ENCODE data around the gene NID2.
A peak's percentile ranks its signal among the peaks of the same experiment; 100 is the strongest.

The NID2 gene

DNA sequence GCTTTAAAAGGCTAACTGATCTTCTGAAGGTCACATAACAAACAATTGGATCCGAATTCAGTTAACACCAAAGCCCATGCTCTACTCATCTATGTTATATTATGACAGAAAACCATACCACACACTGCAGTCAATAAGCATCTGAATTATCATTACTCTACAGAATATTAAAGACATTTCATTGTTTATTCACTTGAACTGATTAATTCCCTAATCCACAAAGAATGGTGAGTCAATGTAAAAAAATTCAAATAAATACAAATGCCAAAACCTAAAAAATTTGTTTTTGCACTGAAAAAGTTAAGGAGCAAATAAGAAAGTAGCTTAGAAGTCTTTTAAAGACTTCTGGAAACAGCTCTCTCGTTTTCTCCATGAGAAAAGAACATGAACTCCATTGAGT lies 13.7 kb downstream of the NID2 start:
- no peak for DNase-seq

DNA sequence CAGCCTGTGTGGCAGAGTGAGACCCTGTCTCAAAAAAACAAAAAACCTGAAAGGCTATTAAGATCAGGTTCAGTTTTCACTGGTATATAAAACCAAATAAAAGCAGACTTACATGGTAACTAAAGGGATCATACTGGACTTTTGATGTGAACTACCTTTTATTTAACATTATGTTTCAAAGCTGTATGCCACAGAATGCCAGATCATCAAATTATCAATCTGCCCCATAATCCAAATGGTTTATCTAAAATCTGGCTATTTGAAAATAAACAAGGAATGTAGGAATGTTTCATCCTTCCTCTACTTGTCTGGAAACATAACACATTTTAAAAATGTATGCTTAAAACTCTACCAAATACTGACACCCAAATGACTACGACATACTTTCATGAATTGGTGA lies 14.2 kb downstream of the NID2 start:
- DNase-seq = no peak

DNA sequence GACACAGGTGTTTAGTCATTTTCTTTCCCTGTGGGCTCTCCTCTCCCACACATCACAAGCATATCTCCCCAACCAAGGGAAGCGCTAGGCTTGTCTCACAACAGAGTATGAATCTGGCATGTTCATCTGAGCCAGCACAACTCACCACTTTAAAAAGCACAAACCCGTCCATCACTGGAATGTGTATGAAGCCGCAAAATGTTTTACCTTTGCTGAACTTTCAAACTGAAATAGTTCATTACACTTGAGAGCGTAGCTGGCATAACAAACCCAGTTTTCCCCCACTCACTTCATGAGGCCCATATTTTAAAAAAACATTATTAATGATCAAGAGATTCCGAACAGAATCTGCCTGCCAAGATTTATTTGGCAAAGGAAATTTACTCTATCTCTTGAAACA lies 15.8 kb downstream of the NID2 start:
- DNase-seq = no peak

DNA sequence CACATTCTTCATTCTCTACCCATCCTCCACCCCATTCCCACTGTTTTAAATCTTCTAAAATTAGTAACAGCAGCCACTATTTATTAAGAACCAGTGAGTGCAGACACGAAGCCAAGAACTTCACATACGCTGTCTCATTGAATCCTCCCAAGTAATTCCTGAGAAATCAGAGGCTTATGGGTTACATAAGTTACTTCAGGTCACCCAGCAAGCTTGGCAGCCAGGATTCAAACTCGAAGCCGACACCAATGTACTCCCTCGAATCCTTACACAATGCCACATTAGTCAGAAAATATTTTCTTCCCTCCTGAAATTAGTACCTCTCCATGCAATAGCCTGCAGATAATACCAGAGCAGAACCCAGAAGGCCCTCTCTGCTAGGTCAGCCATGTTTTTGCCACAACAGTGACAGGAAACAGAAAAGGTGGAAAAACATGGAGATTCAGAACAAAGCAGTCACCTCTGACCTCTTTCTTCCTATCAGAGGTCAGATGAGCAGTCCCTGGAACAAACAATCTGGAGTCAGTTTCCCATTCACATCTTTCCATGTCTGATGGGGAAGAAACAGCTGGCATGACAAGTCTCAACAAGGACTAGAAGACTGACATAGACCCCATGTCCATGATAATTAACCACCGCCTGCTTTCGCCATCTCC lies 16.4 kb downstream of the NID2 start:
- DNase-seq = no peak

DNA sequence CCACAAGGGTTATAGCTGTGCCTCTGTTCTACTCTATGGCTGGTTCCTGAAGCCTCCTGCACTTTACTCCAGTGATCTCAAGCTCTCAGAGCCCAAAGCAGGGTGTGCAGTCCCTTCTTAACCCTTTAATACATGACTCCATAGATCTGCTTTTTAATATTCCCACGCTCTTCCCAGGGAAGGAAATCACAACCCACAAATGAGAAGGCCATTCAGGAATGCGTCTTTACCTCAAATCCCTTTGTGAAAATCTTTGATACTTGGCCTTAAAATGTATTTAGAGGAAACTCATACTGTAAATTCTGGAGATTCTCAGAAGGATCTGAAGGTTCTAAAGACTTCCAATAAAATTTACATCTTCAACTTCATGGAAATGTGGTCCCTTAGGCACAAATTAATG lies 17.0 kb downstream of the NID2 start:
- no peak for DNase-seq

DNA sequence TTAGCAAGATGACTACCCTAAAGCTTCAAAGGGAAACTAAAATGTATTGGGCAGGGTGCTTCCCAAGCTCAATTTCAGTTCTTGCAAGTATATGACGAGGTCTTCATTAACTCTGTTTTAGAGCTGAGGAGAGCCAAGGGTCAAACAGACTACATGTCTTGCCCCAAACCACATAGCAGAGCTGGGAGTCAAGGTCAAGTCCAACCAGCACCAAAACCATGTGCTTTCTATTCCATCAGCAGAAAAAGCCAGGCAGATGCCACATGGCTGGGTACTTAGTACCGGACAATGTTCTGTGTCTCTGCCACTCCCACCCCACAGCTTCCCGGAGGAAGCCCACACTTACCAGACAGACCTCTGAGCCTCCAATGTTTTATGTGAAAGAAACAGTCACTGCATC lies 17.6 kb downstream of the NID2 start:
- no peak for DNase-seq

DNA sequence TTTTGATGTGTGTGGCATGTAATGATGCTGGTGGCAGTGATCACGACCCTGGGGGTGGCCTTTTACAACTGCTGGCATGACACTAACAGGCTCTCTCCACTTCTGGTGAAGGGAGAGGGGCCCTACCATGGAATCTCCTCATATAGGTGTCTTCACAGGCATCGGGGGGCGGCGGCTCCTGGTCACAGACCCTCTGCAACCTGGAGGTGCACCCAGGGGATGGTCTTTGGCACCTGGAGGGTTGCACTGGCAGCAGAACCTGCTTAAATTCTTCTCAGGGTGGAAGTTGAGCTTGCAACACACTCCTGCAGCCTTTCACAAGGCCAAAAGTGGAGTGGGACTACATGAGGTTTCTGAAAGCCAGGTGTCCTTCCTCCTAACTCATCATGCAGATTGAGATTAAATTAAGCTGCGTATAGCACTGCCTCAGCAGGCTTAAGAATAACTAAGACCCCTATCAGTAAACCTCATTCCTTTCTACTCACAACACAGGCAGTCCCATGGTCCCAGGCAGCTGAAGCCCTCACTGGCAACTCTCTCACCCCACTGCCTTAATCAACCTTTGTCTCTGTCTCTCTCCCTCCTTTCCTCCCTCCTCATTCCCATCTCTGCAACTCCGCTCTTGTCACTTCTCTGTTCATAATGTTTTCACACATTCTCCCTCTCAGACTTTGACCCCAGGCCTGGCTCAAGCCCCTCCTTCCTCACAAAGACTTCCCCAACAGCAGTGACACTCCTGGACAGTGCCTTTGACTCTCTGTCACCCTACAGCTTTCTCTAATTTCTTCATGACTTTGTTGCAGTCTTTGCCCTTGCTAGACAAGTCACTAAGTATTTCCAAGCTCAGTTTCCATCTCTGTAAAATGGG lies 18.9 kb downstream of the NID2 start:
- DNase-seq = no peak

DNA sequence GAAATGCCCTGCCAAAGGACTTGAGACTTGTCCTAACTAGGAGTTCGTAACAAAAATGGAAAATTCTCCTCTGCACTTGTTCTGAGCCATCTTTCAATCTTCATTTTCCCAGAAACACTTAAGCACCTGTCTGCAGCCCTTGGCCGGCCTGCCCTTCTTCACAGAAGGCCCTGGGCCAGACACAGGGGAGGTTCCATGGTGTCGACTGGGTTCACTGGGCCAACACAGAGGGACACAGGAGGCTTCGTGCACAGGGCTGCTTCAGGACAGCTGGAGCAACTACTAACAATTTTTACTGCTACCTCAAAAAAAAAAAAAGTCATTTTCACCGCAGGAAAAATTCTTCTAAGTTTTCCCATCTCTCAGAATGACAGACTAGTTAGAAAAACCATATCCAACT lies 19.6 kb downstream of the NID2 start:
- DNase-seq = no peak

DNA sequence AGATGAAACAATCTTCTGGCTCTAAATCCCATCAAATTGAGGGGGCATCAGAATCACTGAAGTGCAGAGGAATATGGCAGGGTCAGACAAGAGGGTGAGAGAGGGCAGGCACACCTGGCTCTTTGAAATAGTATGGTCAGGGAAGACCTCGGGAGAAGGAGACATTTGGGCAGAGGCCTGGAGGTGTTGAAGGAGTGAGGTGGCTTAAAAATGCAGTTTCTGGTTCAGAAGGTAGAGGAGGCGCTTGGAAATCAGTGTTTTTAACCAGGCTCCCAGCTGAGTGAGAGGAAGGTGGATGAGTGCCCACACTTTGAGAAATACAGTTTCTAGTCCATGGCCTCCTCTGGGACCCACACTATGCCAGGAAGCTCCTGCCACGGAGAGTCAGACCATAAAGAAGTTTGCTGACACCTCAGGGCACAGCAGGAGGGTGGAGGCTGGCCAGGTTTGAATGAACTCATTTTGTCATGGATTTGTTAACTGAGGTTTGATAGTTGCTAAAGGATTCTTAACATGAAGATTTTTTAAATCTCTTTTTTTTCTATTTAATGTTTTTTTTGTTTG lies 20.1 kb downstream of the NID2 start:
- peak in 1 of 14 donors; percentile 29 for DNase-seq

DNA sequence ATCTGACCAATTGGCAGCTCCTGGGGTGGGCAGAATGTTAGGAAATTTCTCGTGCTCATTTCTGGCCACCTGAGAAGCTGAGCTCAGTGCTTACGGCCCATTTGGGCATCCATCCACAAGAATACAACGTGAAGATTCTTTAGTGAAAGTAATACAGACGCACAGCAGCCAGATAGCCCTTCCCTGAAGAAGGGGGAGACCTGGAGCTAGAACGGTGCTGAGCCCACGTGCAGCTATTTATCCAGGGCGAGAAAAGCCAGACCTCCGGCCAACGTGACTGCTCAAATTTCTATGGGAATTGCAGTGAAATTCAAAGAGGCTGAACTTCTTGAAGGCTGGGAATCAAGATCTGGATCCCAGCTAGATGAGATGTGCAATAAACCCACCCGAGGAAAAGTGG lies 20.7 kb downstream of the NID2 start:
- DNase-seq = no peak

DNA sequence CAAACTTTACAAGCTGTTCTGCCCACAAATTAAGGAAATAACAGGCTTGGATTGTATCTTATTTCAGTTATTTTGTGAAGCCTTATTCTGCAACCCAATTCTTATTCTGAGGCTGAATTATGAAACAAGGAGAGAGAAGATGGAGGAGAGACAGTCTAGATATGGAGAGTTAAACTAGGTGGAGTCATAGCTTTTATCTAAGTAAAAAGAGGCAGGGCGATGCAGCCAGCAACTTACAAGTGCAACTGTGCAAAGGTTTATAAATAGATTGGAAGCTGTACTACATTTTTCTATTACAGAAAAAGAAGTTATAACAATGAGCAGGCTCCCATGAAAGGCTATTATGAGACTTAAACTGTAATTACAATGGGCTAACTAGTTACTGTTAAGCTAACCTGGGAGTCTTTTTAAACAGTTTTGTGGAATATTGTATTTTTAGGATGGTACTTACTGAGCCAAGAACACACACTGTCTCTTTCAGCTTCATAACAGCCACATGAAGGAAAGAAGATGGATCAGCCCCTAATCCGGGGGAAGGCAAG lies 22.4 kb downstream of the NID2 start:
- DNase-seq = no peak

DNA sequence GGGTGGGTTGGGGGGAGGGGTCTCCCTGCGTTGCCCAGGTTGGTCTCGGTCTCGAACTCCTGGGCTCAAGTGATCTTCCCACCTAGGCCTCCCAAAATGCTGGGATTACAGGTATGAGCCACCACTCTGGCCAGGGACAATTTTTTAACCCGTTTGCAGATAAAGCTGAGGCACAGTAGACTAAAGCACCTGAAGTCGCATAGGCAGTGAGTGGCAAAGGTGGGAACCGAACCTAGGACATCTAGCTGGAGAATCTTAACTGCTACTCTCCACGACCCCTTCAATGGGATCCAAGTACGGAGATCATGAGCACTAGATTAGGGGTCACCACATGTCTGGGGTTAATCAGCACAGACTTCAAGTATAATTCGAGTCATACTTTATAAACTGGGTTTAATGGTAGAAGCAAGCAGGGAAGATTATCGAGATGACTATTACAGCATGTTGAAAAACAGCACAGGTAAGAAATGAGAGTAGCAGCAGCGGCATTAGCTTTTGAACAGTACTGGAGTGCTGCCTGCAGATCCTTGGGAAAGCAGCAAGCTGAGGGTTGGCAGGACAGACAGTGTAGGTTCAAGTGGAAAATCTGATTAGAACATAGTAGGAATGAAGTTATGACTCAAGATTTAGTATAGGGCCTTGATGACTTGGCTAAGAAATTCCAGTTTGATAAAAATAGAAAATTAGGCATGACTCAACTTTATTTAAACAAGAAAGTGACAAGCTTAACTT lies 23.9 kb downstream of the NID2 start:
- DNase-seq = no peak

DNA sequence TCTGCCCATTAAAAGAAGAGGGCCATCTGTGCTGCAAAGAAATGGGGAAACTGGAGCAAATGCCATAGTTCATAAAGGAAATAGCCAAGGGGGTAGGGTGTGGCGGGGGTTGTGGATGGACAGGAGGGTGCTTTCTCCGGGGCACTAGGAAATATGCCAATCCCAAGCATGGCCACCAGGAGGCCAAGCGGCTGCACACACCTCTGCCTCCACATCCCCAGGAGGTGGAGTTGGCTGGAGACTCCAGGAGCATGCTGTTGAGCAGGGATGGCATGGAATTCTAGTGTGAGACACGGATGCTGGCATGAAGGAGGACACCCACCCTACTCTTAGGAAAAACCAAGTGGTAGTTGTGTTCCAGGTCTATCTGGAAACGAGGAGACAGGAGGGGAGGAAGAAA lies 25.2 kb downstream of the NID2 start:
- no peak for DNase-seq

DNA sequence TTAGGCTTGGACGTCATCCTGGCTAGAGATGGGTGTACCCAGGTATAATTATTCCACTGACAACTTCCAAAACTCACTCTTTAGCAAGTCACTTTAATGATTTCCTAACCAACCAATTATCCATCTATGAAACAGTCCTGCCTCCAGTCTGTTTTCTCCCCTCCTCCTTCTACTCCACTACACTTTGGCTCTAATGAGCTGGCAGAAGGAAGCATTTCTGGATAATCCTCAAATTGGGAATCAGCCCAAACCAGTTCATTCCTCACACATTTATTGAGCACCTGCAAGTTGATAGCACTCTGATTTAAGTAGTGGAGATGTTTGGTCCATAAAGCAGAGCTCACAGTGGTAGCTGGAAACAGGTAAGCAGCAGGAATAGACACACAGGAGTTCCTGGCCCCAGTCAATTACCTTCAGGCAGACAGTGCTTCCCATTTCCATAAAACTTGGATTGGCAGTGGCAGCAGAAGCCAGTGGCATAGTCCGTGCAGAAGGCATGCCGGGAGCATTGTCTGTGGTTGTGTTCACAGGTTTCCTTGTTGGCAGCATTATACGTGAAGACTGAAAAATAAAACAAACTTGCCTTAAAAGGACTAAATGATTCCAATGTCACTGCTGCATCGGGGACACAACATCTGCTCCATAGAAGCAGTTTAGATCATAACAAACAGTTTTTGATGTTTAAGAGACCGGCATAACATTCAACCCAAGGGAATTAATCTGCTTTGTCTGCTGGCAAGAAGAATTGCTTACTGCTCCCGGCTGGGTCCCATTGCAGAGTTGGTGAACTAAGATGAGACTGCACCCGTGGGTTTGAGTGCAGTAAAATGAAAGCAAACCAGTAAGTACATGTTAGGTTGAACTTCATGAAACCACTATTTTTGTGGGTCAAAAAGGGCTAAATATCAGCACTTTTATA lies 26.2 kb downstream of the NID2 start:
- DNase-seq = peak in 1 of 14 donors; percentile 46

DNA sequence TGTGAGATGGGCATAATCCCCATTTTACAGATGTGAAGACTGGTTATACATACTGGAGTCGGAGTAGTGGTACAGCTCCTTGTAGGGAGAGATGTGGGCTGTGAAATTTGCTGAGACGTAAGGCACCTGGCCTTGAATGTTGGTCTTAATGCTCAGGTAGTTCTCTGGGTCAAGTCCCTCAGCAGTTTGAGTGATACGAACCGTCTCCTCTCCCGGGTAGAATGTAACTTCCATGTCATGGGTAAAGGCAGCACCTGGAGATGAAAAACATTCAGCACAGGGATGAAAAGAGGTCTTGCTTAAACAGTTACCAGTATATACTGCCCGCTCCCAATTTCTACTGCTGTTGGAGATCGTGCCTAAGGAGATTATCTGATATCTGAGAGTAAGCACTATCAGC lies 28.3 kb downstream of the NID2 start:
- no peak for DNase-seq

DNA sequence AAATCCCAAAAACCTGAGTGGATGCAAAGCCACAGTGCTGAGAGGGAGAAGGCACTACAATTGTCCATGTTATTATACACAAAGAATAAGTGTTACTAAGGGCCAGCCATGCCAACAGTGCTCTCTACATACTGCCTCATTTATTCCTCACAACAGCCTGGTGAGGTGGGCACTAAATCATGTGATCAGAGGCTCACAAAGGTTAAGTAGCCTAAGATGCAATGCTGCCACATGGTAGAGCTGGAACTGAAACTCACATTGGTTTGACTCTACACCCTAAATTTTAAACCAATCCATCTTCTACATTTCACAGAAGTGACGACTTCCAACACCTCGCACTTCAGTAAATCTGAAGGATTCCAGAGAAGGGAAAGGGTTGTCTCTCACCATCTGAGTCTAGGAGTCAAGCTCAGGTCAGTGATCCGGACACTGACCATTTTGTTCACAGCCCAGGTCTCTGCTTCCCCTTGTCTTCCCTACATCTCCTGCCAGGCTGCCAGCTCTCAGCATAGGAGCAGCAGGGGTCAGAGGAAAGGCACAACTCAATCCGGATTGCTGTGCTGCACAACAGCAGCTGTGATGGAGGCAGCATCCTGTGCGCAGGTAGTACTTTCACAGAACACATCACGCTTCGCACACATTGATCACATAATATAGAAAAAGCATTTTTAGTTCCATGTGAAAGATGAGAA lies 29.6 kb downstream of the NID2 start:
- DNase-seq = no peak

DNA sequence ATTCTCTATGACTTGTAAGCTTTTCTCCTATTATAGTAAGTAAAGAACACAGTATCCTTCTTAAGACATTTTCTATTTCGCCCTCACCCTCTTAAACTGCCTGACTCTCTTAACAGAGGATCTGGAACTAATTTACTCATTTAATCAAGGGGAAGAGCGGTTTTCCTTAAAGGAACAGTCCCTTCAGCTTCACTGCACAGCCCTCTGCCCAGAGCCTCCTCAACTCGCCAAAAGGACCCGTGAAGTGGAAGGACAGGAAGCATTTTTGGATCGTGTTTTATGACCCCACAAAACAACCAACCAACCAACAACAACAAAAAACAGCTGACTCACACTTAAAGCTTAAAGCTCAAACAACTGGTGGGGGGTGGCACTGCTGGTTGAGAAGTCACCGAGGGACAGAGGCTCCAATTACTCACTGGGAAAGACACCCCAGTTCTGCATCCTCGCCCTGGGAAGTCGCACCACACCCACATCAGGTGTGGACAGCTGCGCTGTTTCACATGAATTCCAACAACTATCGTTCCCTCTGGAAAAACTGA lies 35.7 kb downstream of the NID2 start:
- no peak for DNase-seq

DNA sequence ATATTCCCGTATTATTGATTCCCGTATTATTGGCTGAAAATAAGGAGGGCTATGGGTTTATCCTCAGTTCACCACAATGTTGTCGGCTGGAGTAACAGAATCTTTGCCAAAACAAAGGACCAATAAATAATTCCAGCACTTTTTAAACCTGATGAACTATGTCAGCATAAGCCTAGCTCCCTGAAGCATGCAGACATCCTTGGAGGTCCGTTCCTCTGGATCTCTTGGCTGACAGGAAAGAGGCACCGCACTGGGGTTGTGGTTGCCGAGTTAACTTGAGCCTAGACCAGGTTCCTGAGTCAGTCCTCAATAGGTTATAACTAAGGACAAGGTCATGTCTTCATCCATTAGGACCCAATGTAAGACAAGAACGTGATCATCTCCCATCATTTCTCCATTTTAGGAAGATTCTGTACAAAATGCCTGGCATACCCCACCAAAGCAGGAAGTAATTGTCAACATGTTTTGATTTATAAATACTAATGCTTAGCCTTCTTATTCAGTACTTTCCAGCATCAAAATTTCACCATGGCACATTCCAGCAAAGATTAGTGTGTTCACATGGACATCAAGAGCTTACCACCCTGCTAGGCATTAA lies 36.6 kb downstream of the NID2 start:
- no peak for DNase-seq

DNA sequence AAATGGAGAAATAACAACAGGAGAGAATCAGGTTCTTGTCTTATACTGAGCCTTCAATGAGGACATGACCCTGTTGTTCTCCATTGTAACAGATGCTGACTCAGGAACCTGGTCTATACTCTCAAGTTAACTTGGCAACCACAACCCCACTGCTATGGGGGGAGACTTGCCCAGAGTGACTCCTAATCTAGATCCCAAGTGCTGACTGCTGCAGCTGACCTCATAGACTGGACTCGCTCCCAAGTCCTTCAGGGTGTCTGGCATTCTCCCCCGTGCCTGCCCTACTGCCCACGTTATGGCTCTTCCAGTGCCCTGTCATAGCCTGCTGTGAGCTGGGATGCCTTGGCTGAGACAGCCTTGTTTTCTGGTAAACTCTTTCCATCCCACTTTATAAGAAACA lies 37.1 kb downstream of the NID2 start:
- DNase-seq = peak in 3 of 14 donors; percentile 11 to 47 (median 38)

DNA sequence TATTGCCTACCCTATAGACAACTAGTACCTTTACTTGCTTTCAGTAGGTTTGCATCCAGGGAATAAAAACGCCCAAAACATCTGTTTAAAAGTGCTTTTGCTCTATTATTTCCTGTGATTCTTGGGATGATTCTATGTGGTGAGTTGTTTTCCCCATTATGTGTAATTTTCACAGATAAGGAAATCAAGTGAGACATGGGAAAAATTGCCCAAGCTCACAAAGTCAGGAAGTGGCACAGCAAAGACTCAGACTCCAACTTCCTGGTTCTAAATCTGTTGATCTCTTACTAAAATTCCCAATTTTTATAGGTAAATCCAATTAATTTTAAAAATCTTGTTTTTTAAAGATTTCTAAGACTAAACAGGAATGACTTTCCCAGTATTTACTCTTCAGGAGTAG lies 39.0 kb downstream of the NID2 start:
- no peak for DNase-seq
